ENCODE data around the gene DPP7.
A peak's percentile ranks its signal among the peaks of the same experiment; 100 is the strongest.

DPP7 gene

GRCh38 chr9:137114613-137115393 is at the start of gene DPP7:
Gene DPP7, minus strand, starts transcription at chr9:137114733. Its CDS starts 20 bp downstream, at chr9:137114713.
- peak; percentile 76 for DNase-seq (ENCODE audit: low spot score)

- DNase-seq (ENCODE audit: low spot score) = no peak
These were observed 49.3 kb upstream of the DPP7 start for GRCh38 chr9:137163805-137164204.

- no peak for DNase-seq (ENCODE audit: low spot score)
These were observed 48.8 kb upstream of the DPP7 start for GRCh38 chr9:137163365-137163715.

- no peak for DNase-seq (ENCODE audit: low spot score)
These were observed 48.2 kb upstream of the DPP7 start for GRCh38 chr9:137162505-137163364.

- no peak for DNase-seq (ENCODE audit: low spot score)
These were observed 47.3 kb upstream of the DPP7 start for GRCh38 chr9:137161558-137162486.

- DNase-seq (ENCODE audit: low spot score) = no peak
These were observed 46.4 kb upstream of the DPP7 start for GRCh38 chr9:137160716-137161557.

- DNase-seq (ENCODE audit: low spot score) = no peak
These were observed 45.5 kb upstream of the DPP7 start for GRCh38 chr9:137160054-137160425.

GRCh38 chr9:137159105-137160053 is 44.8 kb upstream of the DPP7 start:
- no peak for DNase-seq (ENCODE audit: low spot score)

GRCh38 chr9:137158625-137159024 is 44.1 kb upstream of the DPP7 start:
- no peak for DNase-seq (ENCODE audit: low spot score)

- DNase-seq (ENCODE audit: low spot score) = no peak
These were observed 43.3 kb upstream of the DPP7 start for GRCh38 chr9:137157618-137158415.

GRCh38 chr9:137156567-137157375 is 42.2 kb upstream of the DPP7 start:
- DNase-seq (ENCODE audit: low spot score) = peak; percentile 81

GRCh38 chr9:137152844-137153405 is 38.4 kb upstream of the DPP7 start:
- no peak for DNase-seq (ENCODE audit: low spot score)

GRCh38 chr9:137150617-137151457 is 36.3 kb upstream of the DPP7 start:
- peak; percentile 27 for DNase-seq (ENCODE audit: low spot score)

- no peak for DNase-seq (ENCODE audit: low spot score)
These were observed 35.5 kb upstream of the DPP7 start for GRCh38 chr9:137149942-137150616.

- no peak for DNase-seq (ENCODE audit: low spot score)
These were observed 34.8 kb upstream of the DPP7 start for GRCh38 chr9:137149363-137149762.

GRCh38 chr9:137148661-137149060 is 34.1 kb upstream of the DPP7 start:
- no peak for DNase-seq (ENCODE audit: low spot score)

GRCh38 chr9:137148242-137148641 is 33.7 kb upstream of the DPP7 start:
- DNase-seq (ENCODE audit: low spot score) = no peak

Data from hematopoietic multipotent progenitor cell treated with erythropoietin and hydrocortisone succinate and interleukin-3 and kit ligand, for 15 days (in vitro differentiated cells).